ENCODE measurements around the gene RBKS.

The RBKS gene

GRCh38 chr2:27915191-27915590 lies 25.0 kb upstream of the RBKS start:
- no peak for TF ChIP-seq POLR2A (IDR thresholded peaks at IDR 0.05; ENCODE audit: low read depth, low read length)
- no peak for DNase-seq (ENCODE audit: insufficient read length, low spot score)
- FAIRE-seq: no peak

- no peak for FAIRE-seq
- no peak for DNase-seq (ENCODE audit: insufficient read length, low spot score)
- no peak for TF ChIP-seq POLR2A (IDR thresholded peaks at IDR 0.05; ENCODE audit: low read depth, low read length)
These were observed 24.6 kb upstream of the RBKS start for GRCh38 chr2:27914805-27915175.

GRCh38 chr2:27914041-27914804 lies 24.0 kb upstream of the RBKS start:
- TF ChIP-seq POLR2A (IDR thresholded peaks at IDR 0.05; ENCODE audit: low read depth, low read length): no peak
- DNase-seq (ENCODE audit: insufficient read length, low spot score) (no peak), FAIRE-seq (no peak)

GRCh38 chr2:27912512-27912911 lies 22.3 kb upstream of the RBKS start:
- no peak for TF ChIP-seq POLR2A (IDR thresholded peaks at IDR 0.05; ENCODE audit: low read depth, low read length)
- DNase-seq (ENCODE audit: insufficient read length, low spot score): no peak
- no peak for FAIRE-seq

GRCh38 chr2:27911458-27912210 lies 21.4 kb upstream of the RBKS start:
- FAIRE-seq (no peak), DNase-seq (ENCODE audit: insufficient read length, low spot score) (no peak)
- no peak for TF ChIP-seq POLR2A (IDR thresholded peaks at IDR 0.05; ENCODE audit: low read depth, low read length)

DNA sequence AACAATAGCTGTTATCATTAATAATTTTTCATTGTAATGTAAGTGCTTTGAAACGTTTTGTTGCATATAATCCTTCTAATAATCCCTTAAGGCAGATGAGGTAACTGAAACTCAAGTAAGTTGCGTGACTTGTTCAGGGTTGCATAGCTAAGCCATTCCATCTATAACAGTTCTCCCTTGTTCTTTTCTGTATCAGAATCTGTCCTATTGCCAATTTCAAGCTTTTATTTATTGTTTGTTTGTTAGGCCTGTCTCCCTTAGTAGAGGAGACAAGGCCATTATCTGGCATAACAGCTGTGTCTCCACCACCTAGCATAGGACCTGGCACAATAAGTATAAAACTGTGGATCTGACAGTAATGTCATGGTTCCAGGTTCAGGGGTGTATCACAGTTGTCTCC lies 19.7 kb upstream of the RBKS start:
- FAIRE-seq: peak; percentile 6
- no peak for TF ChIP-seq POLR2A (IDR thresholded peaks at IDR 0.05; ENCODE audit: low read depth, low read length)
- no peak for DNase-seq (ENCODE audit: insufficient read length, low spot score)

- no peak for TF ChIP-seq POLR2A (IDR thresholded peaks at IDR 0.05; ENCODE audit: low read depth, low read length)
- FAIRE-seq (peak; percentile 87), DNase-seq (ENCODE audit: insufficient read length, low spot score) (no peak)
These were observed 17.4 kb upstream of the RBKS start for GRCh38 chr2:27907547-27907946.

GRCh38 chr2:27906074-27906473 lies 15.9 kb upstream of the RBKS start:
- no peak for TF ChIP-seq POLR2A (IDR thresholded peaks at IDR 0.05; ENCODE audit: low read depth, low read length)
- FAIRE-seq: peak; percentile 41

DNA sequence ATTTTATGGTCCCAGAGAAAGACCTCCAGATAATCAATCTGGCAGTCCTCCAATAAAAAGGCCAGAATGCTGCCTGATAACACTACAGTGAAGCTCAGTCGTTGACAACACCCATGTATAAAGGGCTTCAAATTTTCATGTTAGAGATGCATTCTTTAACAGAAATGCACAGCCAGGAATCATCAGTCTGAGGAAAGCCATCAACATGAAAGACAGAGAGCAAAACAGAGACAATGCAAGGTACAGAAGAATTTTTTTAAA lies 14.1 kb upstream of the RBKS start:
- no peak for TF ChIP-seq POLR2A (IDR thresholded peaks at IDR 0.05; ENCODE audit: low read depth, low read length)
- DNase-seq (ENCODE audit: insufficient read length, low spot score): no peak
- FAIRE-seq: no peak

More at GRCh38 chr2:27906074-27906473, 15.9 kb upstream of the RBKS start:
- DNase-seq (ENCODE audit: insufficient read length, low spot score): no peak

DNA sequence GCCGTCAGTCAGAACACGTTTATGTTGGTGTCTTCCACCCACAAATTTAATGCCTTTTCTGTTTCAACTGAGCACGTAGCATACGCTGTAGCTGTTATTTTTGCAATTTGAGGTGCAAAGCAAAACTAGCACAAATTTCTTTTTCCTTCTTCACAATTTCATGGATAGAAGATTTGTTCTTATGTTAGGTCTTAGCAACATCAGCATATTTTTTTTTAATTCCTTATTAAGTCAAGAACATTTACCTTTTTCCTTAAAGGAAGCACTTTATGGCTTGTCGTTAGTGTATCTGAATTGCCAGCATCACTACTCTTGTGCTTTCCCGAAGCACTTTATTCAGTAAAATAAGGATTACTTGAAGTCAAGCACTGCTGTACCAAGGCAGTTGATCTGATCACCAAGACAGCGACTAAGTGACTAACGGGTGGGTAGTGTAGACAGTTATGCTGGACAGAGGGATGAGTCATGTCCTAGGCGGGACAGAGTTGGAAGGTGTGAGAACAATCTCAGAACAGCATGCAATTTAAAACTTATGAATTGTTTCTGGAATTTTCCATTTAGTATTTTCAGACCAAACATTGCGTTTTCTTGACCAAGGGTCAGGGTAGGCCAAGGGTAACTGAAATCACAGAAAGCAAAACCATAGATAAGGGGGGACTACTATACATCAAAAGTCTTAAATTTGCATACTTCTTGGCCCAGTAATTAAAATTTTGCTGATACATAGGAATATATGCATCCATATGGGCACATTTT lies 13.6 kb upstream of the RBKS start:
- DNase-seq (ENCODE audit: insufficient read length, low spot score): no peak
- TF ChIP-seq POLR2A (IDR thresholded peaks at IDR 0.05; ENCODE audit: low read depth, low read length): no peak
- peak; percentile 93 for FAIRE-seq

DNA sequence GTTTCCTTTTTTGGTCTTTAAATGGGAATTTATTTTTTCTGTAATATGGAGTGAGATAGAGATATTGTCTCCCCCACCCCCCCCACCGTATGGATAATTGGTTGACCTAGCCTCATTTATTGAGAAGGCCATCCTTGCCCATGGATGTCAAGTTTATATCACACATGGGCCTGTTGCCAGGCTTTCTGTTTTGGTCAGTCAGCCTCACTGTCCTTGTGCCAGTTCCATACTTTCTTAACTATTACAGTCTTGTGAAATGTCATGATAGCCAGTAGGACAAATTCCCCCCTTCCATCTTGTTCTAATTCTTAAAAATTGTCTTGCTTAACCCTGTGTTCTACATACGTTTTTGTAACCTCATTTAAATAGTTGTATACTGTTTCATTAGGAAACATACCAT lies 12.8 kb upstream of the RBKS start:
- TF ChIP-seq POLR2A (IDR thresholded peaks at IDR 0.05; ENCODE audit: low read depth, low read length): no peak

DNA sequence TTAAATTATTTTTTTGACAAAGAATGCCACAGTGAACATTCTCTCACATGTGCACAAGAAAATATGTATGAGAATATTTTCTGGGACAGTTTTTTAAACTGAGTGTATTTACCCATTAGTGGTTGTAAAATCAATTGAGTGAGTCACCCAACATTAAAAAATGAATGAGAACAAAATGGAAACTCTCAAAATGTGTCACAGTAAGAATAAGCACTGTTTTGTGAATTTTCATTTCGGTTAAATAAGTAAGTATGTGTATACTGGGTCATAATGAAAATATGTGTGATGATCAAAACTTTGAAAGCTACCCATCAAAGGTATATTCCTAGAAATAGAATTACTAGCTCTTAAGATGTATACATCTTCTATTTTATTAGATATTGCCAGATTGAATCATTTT lies 11.9 kb upstream of the RBKS start:
- no peak for TF ChIP-seq POLR2A (IDR thresholded peaks at IDR 0.05; ENCODE audit: low read depth, low read length)
- no peak for DNase-seq (ENCODE audit: insufficient read length, low spot score)
- FAIRE-seq: peak; percentile 71

More for the DNA sequence above, 12.8 kb upstream of the RBKS start:
- FAIRE-seq (no peak), DNase-seq (ENCODE audit: insufficient read length, low spot score) (no peak)

GRCh38 chr2:27901234-27901633 lies 11.0 kb upstream of the RBKS start:
- peak; percentile 84 for FAIRE-seq
- no peak for DNase-seq (ENCODE audit: insufficient read length, low spot score)
- TF ChIP-seq POLR2A (IDR thresholded peaks at IDR 0.05; ENCODE audit: low read depth, low read length): no peak

DNA sequence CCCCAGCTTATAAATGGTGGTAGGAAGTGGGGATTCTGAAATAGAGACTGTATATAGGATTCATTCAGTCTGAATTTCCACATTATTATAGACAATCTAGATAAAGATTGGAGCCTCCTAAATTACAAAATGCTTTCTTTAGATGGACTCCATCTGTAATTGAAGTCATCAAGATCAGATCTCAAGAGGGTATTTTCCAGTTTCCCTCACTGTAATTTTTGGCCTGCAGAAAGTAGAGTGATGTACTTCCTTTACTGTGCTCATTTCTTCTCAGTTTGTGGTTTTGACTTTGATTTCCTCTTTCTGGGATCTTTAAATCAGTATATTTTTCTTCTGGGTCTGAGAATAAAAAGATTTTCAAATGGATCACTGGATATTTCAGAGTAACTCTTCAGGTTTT lies 7.5 kb upstream of the RBKS start:
- FAIRE-seq (no peak), DNase-seq (ENCODE audit: insufficient read length, low spot score) (no peak)
- no peak for TF ChIP-seq POLR2A (IDR thresholded peaks at IDR 0.05; ENCODE audit: low read depth, low read length)

Data from H54 (cell line).